GM19193 (cell line): ENCODE results near the gene DLG4.

Experiments used
- POLR2A ChIP-seq: IDR thresholded peaks from 4 replicates; pipeline ENCODE4 v1.6.1; 2011; ENCODE audit not compliant: insufficient read depth, insufficient read length; ENCODE audit errors: extremely low read depth

The DLG4 gene

DNA sequence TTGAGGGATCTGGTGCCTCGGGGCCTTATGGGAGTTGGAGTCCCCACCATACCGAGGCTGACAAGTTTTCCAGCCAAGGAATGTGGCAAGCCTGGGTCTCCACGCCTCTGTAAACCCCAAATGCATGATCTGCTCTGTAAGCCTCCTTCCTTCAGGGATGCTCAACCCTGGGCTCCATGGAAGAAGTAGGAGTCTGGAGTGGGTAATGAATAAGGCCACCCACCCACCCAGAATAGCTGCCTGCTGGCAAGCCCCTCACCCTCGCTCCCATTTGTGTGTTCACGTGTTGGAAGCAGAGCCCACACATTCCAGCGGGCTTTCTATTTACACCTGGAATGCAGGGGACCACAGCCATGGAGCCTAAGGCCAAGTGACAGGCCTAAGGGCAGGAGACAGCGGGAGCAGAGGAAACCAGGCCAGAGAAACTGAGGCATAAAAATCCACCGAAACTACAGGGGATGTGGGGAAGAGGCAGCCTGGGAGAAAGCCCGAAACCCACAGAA lies 4.4 kb downstream of the DLG4 start:
- no peak for TF ChIP-seq POLR2A

DNA sequence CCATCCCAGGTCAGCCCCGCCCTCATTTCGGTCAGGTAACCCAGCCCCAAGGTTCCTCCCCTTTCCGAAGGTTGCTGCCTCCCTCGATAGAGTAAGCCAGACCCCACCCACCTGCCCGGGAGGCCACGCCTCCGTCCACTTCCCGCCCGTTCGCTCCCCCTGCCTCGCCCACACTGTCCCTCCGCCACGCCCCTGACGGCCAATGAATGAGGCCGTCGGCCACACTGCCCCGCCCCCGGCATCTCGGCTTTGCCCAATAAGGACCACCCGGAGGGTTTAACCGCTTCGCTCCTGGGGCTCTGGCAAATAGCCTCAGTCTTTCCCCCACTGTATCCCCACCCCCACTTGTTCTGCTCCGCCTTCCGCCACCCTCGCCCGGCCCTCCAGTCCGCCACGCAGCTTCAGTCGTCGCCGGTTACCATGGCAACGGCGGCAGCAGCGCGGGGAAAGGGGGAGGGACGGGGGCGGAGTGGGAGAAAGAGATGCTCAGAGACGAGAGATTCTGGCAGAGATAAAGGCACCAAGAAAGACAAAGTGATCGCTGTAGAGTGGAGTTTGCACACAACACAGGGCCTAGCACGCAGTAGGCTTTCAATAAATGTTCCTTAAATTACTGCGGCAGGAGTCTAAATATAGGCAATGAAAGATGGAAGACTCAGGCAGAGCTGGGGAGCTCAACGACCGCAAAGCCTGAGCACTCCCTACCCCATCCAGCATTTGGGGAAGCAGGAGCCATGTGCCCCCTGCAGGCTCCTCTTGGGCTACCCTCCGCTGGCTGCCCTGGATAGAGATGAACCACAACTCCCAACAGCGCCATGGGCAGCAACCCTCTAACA lies 5.1 kb downstream of the DLG4 start:
- TF ChIP-seq POLR2A: no peak

DNA sequence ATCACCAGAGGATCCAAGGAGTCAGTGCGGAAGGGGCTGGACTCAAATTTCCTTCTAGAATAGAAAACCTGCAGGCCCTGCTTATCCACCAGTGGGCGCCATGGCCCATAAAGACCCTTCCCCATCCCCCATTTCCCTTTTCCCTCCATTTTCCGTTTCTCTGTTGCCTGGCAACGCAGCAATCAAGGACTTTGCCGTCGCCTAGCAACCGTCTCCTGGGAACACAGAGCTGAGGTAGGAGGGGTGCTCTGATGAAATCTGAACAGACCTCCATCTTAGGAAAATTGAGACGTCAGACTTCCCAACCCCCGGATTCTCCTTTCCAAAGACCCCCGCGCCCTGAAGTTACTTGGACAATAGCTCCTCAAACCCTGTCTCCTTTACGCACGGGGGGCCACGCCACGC lies 5.7 kb downstream of the DLG4 start:
- no peak for TF ChIP-seq POLR2A

DNA sequence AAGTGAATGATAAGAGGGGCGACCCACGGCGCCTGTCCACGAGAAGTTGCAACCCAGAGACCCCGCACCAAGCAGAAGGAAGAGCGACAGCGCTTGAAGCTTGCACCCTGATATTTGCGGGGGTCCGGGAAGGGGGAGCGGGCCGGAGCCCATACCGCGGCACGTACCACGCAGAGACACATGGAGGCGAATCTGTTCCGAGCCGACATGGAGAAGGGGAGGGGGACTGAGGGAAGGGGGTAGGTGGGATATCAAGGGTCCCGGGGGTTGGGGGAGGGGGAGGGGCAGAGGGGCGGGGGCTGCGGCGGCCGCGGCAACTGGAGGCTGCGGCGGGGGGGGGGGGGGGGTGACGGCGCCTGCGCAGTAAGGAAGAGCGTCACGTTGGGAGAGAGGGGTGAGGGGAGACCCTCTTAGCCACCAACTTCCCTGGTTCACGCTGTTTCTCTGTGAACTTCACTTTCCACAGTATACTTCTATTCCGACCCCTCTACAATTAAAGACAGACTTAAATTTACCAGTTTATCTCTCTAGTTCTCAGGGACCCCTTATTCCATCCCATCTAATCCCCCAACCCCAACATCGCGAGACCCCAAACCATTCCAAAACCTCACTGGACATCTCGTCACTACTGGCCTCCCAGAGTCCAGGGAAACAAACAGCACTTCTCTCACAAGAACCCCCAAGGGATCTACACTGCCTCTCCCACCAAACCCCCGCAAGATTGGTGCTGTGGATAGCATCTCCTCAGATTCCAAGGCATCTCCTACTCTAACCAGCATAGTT lies 8.0 kb downstream of the DLG4 start:
- no peak for TF ChIP-seq POLR2A

DNA sequence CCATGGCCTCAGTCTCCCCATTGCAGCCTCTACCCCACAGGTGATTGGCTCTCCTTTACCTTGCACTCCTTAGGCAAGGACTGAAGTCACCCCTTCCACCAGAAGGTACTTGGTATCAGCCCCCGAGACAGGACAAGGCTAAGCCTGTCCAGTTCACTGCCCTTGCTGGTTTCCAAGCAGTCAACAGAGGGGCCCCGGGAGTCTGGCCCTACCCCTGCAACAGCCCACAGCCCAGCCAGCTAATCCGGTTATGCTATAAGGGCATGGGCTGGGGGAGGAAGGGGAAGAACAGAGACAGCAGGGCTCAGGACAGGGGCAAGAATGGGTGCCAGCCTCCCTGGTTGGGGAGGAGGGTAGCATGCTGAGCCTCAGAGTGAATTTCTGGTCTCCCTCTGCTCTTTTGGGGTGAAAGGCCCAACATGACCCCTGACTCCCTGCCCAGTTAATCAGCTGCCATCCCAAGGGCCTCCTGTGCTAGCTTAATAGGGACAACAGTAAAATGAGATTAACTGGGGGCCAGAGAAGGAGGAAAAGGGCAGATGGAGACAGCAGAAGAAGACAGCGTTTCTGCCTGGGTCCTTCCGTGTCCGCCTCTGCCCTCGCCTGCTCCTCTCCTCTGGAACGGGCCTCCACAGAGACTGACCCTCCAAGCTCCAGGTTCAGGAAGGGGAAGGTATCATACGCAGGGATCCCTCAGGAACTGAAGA lies 10.7 kb downstream of the DLG4 start:
- no peak for TF ChIP-seq POLR2A

DNA sequence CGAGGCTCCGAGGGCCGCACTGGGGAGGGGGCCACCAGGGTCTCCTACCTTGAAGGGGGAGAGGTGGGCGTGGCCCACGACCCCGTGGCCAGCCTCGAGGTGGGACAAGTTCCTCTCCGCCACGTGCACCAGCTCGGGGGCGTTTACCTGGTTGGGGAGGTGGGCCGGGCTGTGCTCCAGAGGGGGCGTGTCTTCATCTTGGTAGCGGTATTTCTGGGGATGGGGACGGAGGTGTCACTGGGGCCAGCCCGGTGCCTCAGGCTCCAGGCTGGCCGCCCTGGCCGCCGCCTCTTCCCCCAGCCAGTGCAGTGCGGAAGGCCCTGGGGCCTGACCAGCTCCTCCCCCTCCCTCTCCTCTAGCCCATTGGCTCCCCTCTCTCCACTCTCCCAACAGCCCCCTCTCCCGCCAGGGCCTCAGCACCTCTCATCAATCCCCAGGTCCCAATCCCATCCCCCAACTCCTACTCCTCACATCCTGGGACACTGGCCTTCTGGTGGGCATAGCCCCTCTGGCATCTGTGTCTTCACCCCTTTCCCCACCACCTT lies 11.5 kb downstream of the DLG4 start:
- no peak for TF ChIP-seq POLR2A

DNA sequence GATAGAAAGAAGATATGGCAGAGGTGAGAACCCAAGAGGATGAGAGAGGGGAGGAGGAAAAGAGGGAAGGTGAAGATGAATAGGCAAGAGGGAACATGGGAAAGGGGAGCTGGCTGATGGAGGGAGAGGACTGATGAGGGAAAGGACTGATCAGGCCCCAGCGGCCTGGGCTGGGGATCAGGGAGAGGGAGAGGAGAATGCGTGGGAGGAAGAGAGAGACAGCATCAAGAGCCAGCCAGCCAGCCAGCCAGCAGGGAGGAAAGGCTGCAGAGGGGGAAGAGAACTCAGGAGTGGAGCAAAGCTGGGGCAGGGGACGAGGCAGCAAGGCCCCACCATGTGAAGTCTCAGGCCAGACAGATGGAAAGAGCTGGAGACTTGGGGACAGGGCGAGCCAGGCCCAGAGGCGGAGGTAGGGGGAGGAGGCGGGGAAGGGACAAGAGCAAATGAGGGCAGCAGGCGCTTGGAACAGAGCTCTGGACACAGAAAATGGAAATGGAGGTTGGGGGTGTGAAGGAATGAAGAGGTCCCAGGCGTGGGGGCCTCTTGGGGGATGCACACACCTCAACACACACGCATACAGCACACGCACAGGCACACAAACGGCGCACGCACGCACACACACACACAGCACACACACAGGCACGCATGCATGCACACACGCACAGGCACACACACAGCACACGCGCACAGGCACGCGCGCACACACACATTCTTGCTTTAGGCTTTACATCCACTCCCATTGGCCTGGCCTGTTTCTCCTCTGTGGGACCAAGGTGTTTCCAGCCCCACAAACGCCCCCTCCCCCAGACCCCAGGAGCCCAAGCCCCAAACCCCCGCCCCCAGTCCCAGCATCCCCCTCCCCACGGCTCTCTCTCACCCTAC lies 12.3 kb downstream of the DLG4 start:
- no peak for TF ChIP-seq POLR2A

DNA sequence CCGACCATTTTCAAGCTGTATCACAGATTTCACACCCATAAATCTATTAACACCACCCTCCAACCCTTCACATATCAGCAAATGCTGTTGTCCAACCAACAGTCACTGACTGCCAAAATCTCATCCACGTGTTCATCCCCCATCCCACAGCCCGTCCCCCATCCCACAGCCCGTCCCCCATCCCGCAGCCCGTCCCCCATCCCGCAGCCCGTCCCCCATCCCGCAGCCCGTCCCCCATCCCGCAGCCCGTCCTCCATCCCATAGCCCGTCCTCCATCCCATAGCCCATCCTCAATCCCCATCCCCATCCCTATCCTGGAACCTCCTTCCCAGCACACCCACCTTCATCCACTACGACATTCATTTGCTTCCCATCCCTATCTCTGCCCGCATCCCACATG lies 14.1 kb downstream of the DLG4 start:
- no peak for TF ChIP-seq POLR2A

DNA sequence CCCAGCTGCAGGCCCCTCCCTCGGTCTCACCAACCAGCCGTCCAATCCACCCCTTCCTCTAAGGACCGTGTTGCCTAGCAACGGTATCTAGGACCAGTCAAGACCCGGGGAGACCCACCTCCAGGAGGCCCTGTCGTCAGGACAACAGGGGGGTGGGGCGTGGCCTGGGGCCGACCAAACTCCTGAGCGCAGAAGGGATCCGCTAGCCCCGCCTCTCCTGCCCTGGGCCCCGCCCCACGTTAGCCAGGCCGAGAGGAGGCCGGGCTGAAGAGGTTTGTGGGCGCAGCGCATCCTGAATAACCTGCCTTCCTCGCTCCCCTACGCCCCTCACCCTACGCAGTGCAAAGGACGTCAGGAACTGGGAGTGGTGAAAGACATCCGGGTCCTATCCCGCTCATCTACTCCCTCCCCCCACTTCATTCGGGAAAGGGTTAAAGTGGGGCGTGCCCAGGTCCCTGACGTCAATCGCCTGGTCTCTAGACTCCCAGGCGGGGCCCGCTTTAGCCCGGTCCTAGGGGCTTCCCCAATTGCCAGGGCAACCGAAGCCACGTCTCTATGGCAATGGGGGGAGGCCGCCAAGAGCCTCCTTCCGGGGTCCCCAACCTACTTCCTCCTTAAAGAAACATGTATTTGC lies 14.7 kb downstream of the DLG4 start:
- TF ChIP-seq POLR2A: peak; percentile 30

DNA sequence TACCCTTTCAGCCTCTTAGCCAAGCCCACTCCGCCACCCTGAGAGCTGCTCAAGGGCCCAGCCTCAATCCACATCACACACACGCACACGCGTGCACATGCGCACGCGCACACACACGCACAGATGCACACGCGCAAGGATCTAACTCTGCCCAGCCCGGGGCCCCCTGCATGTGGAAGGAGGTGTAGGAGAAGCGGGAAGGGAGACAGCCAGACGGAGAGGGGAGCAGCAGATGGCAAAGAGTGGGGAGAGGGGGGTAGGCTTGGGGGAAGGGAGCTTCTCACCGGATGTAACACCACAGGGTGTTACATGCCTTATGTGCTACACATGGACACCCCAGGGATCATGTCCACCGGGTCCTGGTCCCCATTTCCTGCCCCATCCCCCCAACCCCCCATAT lies 15.3 kb downstream of the DLG4 start:
- no peak for TF ChIP-seq POLR2A

DNA sequence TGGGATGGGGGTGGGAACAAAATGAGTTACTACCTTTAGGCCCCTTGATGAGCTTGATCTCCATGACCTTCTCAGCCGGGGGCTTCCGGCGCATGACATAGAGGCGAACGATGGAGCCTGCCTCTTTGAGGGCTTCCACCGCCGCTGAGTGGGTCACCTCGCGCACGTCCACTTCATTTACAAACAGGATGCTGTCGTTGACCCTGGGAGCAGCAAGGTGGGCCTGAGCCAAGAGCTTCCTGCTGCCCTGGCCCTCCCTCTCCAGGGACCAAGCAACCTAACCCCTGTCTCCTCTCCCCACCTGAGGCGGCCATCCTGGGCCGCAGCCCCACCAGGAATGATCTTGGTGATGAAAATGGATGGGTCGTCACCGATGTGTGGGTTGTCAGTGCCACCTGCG lies 16.2 kb downstream of the DLG4 start:
- TF ChIP-seq POLR2A: no peak

DNA sequence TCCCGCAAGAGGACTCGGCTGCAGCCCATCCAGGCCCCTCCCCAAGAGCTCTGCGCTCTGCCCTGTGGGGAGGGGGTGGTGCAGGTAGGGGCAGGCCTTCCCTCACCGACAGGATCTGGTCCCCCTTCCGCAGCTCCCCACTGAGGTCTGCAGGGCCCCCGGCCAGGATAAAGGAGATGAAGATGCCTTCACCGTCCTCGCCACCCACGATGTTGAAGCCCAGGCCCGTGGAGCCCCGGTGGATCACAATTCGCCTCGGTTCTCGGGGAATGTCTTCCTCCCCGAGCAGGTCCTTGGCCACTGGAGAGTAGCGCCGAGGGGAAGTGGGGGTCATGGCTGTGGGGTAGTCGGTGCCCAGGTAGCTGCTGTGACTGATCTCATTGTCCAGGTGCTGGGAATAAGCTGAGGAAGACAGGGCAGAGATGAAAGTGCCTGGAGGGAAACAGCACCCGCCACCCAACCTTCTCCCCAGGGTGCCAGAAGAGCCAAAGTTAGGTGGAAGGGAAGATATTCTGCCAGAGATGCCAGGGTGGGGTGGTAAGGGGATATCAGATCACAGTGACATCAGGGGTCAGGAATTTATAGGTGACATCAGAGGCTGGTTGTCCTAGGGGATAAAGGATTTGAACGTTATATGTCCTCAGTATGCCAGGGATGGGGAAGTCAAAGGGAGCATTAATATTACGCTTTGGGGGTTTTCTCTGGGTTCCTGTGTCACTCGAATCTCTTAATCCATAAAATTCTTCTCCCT lies 22.8 kb downstream of the DLG4 start:
- no peak for TF ChIP-seq POLR2A

DNA sequence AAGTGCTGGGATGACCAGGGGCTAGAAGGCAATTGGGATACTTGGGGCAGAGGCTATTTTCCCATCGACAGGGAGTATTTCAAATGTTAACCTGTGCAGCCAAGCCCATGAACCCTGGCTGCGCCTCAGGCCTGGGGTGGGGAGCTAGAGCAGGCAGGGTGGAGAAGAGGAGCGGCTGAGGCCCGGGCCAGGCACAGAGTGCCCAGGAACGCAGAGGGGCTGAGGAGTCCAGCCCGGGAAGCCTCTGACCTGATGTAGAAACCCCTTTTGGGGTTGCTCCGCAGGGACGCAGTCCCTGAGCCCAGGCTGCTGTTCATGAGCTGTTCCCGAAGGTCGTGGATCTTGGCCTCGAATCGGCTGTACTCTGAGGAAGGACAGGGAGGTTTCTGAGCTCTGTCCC lies 23.7 kb downstream of the DLG4 start:
- TF ChIP-seq POLR2A: no peak
